Activated CD4-positive, alpha-beta T cell treated with anti-CD3 and anti-CD28 coated beads for 36 hours (primary cell): ENCODE data around the gene PPIH. TPM values are rescaled to one million over a fixed set of nuclear protein-coding genes. Genes with fewer than 3 reads are reported as not detected.
"Not testable (repeated sequence)": the region's sequence is repeated elsewhere in the genome, so short reads cannot be mapped to it uniquely, and the experiment has no call there.

ENCODE experiments used
- ATAC-seq: fragments of 200-7000 bp; cut with Tn5 transposase; one replicate; pipeline ENCODE4 v1.10.0; 2021; ENCODE audit warnings: mild to moderate bottlenecking, moderate library complexity
- CTCF ChIA-PET: fragments of 350-600 bp; sonication (Branson Sonifier 250); formaldehyde crosslinking; loops from one replicate; lab custom pipeline; 2021; ENCODE audit warnings: antibody characterized with exemption; lab: Charles Lee
- POLR2A ChIA-PET: fragments of 350-600 bp; sonication (Branson Sonifier 250); formaldehyde crosslinking; loops from one replicate; lab custom pipeline; 2021; ENCODE audit warnings: antibody characterized with exemption, inconsistent platforms; lab: Charles Lee
- DNase-seq: peaks from one replicate; pipeline ENCODE4 v3.0.0-alpha.2; 2020
- H3K27ac Mint-ChIP-seq: one replicate; pipeline ENCODE4 v1.8.0; 2021; ENCODE audit warnings: mixed read lengths
- H3K27me3 Mint-ChIP-seq: one replicate; pipeline ENCODE4 v1.8.0; 2021; ENCODE audit warnings: mixed read lengths
- H3K36me3 Mint-ChIP-seq: one replicate; pipeline ENCODE4 v1.8.0; 2021; ENCODE audit warnings: low read depth, mixed read lengths
- H3K4me1 Mint-ChIP-seq: one replicate; pipeline ENCODE4 v1.8.0; 2021; ENCODE audit warnings: mixed read lengths
- H3K4me3 Mint-ChIP-seq: one replicate; pipeline ENCODE4 v1.8.0; 2021; ENCODE audit warnings: mild to moderate bottlenecking, moderate library complexity, mixed read lengths
- H3K9me3 Mint-ChIP-seq: one replicate; pipeline ENCODE4 v1.8.0; 2021; ENCODE audit warnings: low read depth, mixed read lengths
- intact Hi-C, 2 experiments: fragments of 100-400 bp; cut with DNase I in 1 of 2; cut with micrococcal nuclease in 1 of 2; formaldehyde crosslinking; loops; one replicate each; pipeline versions ENCODE4 v1.14.2 to v1.15.1; 2022 to 2024; cut with DNase I, micrococcal nuclease
- total RNA-seq, 2 experiments: library from RNA; stranded (reverse); gene quantifications; one replicate each; pipeline ENCODE4 v1.2.3, GENCODE V29; 2021

PPIH gene
- 100 to 1,000 TPM; 111 to 114 TPM for total RNA-seq

- H3K27ac Mint-ChIP-seq, result peak within 1 kb of the TSS; percentile 97
- H3K4me3 Mint-ChIP-seq, result peak within 1 kb of the TSS; percentile 97
- H3K4me1 Mint-ChIP-seq, result peaks cover 39% of the 10 kb centered on the region
- H3K27me3 Mint-ChIP-seq, result no peaks in the 10 kb centered on the region
- CTCF ChIA-PET, result interaction anchor here (0.6 to 1.9 kb wide), 7 partner anchors 8 to 1554 kb away, joined by 3 to 8 read pairs (median 4); partner anchors contain the start of gene YBX1
- DNase-seq, result peak; percentile 98
- intact Hi-C loops, result loop anchor here (1.0 kb wide), 10 partner anchors 24 to 514 kb away; partner anchors contain the start of genes CCDC30 (in 2 of the 2), C1orf50 (in 1 of the 2), CFAP57 (in 1 of the 2) and EBNA1BP2 (in 1 of the 2)
- POLR2A ChIA-PET, result interaction anchor here (0.6 to 1.9 kb wide), 4 partner anchors 9 to 24 kb away, joined by 3 to 21 read pairs (median 3); partner anchors contain the start of gene YBX1
- H3K9me3 Mint-ChIP-seq, result no peaks in the 10 kb centered on the region
- peaks cover 24% of the 10 kb centered on the region for H3K36me3 Mint-ChIP-seq
- ATAC-seq, result peak; percentile 97
These were observed at the start of gene PPIH for GRCh38 chr1:42657981-42658876. PPIH (plus strand) TSS chr1:42658423; CDS start chr1:42658447, 24 bp downstream.

- DNase-seq, result no peak
- H3K27me3 Mint-ChIP-seq, result no peaks in the 10 kb centered on the region
- ChIA-PET POLR2A (no interaction called here), CTCF (no interaction called here)
- H3K36me3 Mint-ChIP-seq, result no peaks in the 10 kb centered on the region
- no peak for ATAC-seq
- H3K4me3 Mint-ChIP-seq, result no peak overlapping the region
- intact Hi-C loops, result no loop called here
- H3K9me3 Mint-ChIP-seq, result peaks cover 1% of the 10 kb centered on the region
- no peak overlapping the region for H3K27ac Mint-ChIP-seq
- H3K4me1 Mint-ChIP-seq, result no peaks in the 10 kb centered on the region
These were observed 44.5 kb upstream of the PPIH start for GRCh38 chr1:42613803-42614131.

GRCh38 chr1:42618866-42619265, 39.4 kb upstream of the PPIH start:
- Mint-ChIP-seq H3K36me3 (no peaks in the 10 kb centered on the region), H3K4me1 (no peaks in the 10 kb centered on the region), H3K4me3 (no peak overlapping the region), H3K9me3 (peaks cover 1% of the 10 kb centered on the region), H3K27ac (no peak overlapping the region), H3K27me3 (no peaks in the 10 kb centered on the region)
- ChIA-PET CTCF (interaction anchor here (1.0 kb wide), 1 partner anchor 12 kb away, joined by 3 read pairs; no protein-coding TSS in a partner anchor), POLR2A (no interaction called here)
- ATAC-seq (no peak), DNase-seq (no peak)
- intact Hi-C loops, result no loop called here

GRCh38 chr1:42620307-42620706, 37.9 kb upstream of the PPIH start:
- ATAC-seq (no peak), DNase-seq (no peak)
- Mint-ChIP-seq H3K9me3 (no peaks in the 10 kb centered on the region), H3K27me3 (no peaks in the 10 kb centered on the region), H3K27ac (no peak overlapping the region), H3K36me3 (no peaks in the 10 kb centered on the region), H3K4me3 (no peak overlapping the region), H3K4me1 (no peaks in the 10 kb centered on the region)
- ChIA-PET CTCF (no interaction called here), POLR2A (no interaction called here)
- intact Hi-C loops, result no loop called here

DNA sequence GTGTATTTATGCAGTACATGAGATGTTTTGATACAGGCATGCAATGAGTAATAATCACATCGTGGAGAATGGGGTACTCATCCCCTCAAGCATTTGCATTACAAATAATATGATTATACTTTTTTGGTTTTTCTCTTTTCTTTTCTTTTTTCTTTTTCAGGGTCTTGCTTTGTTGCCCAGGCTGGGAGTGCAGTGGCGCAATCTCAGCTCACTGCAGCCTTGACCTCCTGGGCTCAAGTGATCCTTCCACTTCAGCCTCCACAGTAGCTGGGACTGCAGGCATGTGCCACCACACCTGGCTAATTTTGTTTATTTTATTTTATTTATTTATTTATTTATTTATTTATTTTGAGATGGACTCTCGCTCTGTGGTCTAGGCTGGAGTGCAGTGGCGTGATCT, 37.0 kb upstream of the PPIH start:
- DNase-seq, H3K36me3 Mint-ChIP-seq, POLR2A ChIA-PET, CTCF ChIA-PET, H3K4me3 Mint-ChIP-seq, H3K27me3 Mint-ChIP-seq, H3K4me1 Mint-ChIP-seq, intact Hi-C loops, H3K9me3 Mint-ChIP-seq, ATAC-seq, H3K27ac Mint-ChIP-seq: not testable (repeated sequence)

- H3K27ac Mint-ChIP-seq, DNase-seq, CTCF ChIA-PET: not testable (repeated sequence)
These were observed 31.0 kb upstream of the PPIH start for GRCh38 chr1:42627205-42627604.

DNA sequence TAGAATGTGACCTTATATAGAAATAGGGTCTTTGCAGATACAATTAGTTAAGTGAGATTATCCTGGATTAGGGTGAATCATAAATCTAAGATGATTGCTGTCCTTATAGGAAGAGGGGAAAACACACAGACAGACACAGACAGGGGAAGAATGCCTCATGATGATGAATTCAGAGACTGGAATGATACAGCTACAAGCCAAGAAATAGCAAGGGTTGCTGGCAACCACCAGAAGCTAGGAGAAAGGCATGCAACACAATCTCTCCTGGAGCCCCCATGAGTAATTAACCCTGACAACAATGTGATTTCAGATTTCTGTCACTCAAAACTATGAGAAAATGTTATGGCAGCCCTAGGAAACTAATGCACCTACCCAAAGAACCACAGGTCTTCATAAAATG, 19.1 kb upstream of the PPIH start:
- no peak for ATAC-seq
- ChIA-PET CTCF (no interaction called here), POLR2A (no interaction called here)
- no peaks in the 10 kb centered on the region for H3K36me3 Mint-ChIP-seq
- DNase-seq, result no peak
- no peaks in the 10 kb centered on the region for H3K4me1 Mint-ChIP-seq
- H3K9me3 Mint-ChIP-seq, result no peaks in the 10 kb centered on the region
- intact Hi-C loops, result no loop called here
- no peak overlapping the region for H3K27ac Mint-ChIP-seq
- H3K4me3 Mint-ChIP-seq, result no peak overlapping the region
- no peaks in the 10 kb centered on the region for H3K27me3 Mint-ChIP-seq

More at GRCh38 chr1:42627205-42627604, 31.0 kb upstream of the PPIH start:
- H3K9me3 Mint-ChIP-seq, POLR2A ChIA-PET, ATAC-seq, H3K27me3 Mint-ChIP-seq, H3K4me1 Mint-ChIP-seq, H3K4me3 Mint-ChIP-seq, H3K36me3 Mint-ChIP-seq, intact Hi-C loops: not testable (repeated sequence)

DNA sequence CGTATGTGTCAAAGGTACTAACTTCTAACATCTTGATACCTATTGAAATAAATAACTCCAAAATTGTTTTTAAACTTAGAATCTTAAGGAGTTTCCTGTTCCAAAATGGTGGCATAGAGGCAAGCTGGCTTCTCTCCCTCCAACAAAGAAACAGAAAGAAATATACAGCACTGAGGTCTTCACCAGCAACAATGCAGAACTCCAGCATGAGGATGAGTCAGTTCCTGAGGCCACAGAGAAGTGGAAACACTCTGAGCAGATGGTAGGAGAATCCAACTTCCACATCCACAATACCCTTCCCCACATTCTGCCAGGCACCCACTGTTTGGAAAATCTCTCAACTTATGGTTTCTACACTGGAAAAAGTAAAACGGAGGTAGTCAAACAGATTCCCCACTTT, 12.2 kb upstream of the PPIH start:
- Mint-ChIP-seq H3K27me3 (no peaks in the 10 kb centered on the region), H3K27ac (no peak overlapping the region), H3K36me3 (peaks cover 9% of the 10 kb centered on the region), H3K4me3 (no peak overlapping the region), H3K9me3 (peaks cover 3% of the 10 kb centered on the region), H3K4me1 (no peaks in the 10 kb centered on the region)
- ATAC-seq (no peak), DNase-seq (no peak)
- ChIA-PET POLR2A (no interaction called here), CTCF (no interaction called here)
- intact Hi-C loops, result no loop called here

- Mint-ChIP-seq H3K4me1 (peaks cover 39% of the 10 kb centered on the region), H3K27me3 (no peaks in the 10 kb centered on the region), H3K9me3 (no peaks in the 10 kb centered on the region), H3K27ac (peak overlapping the region; percentile 84), H3K4me3 (peak overlapping the region; percentile 97), H3K36me3 (peaks cover 24% of the 10 kb centered on the region)
- POLR2A ChIA-PET, result interaction anchor here (1.9 kb wide), 1 partner anchor 25 kb away, joined by 21 read pairs; the partner anchor contains the start of gene YBX1
- CTCF ChIA-PET, result interaction anchor here (0.7 to 1.9 kb wide), 5 partner anchors 9 to 127 kb away, joined by 3 to 4 read pairs (median 4); partner anchors contain the start of gene YBX1
- DNase-seq, result no peak
- no peak for ATAC-seq
- intact Hi-C loops, result no loop called here
These were observed 1.0 kb upstream of the PPIH start for GRCh38 chr1:42657201-42657600.

DNA sequence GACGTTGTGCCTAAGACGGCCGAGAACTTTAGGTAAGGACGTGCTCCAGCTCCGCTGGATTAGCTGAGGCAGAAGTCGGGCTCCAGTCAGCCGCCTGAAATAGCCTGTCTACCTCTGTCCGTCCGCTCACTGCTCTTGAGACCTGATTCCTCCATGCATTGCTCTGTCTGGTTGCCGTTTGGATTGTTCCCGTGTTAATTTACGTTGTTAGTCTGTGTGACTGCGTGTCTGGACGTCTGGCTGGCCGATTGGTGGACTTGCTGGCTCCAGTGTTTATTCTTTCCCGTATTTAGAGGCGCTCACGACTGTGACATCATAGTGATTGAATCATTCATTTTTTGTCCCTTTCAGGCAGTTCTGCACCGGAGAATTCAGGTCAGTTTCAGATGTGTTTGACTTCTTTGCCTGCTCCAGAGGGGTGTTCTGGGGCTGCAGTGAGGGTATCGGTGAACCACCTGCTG, 684 bp downstream of the PPIH start:
- ChIA-PET POLR2A (interaction anchor here (1.2 to 1.9 kb wide), 2 partner anchors 12 to 24 kb away, joined by 3 to 21 read pairs; partner anchors contain the start of gene YBX1), CTCF (interaction anchor here (1.9 kb wide), 1 partner anchor 24 kb away, joined by 4 read pairs; the partner anchor contains the start of gene YBX1)
- Mint-ChIP-seq H3K4me1 (peaks cover 39% of the 10 kb centered on the region), H3K27ac (peak overlapping the region; percentile 97), H3K4me3 (peak overlapping the region; percentile 97), H3K36me3 (peaks cover 28% of the 10 kb centered on the region), H3K9me3 (no peaks in the 10 kb centered on the region), H3K27me3 (no peaks in the 10 kb centered on the region)
- no peak for ATAC-seq
- DNase-seq, result no peak
- intact Hi-C loops, result loop anchor here (1.0 kb wide), 10 partner anchors 23 to 513 kb away; partner anchors contain the start of genes CCDC30 (in 2 of the 2), C1orf50 (in 1 of the 2), CFAP57 (in 1 of the 2) and EBNA1BP2 (in 1 of the 2)

GRCh38 chr1:42660907-42661500, 2.8 kb downstream of the PPIH start:
- Mint-ChIP-seq H3K9me3 (no peaks in the 10 kb centered on the region), H3K27me3 (no peaks in the 10 kb centered on the region), H3K4me1 (peaks cover 39% of the 10 kb centered on the region), H3K4me3 (peak overlapping the region; percentile 45), H3K36me3 (peaks cover 39% of the 10 kb centered on the region), H3K27ac (peak overlapping the region; percentile 78)
- ATAC-seq (peak; percentile 43), DNase-seq (no peak)
- intact Hi-C loops, result no loop called here
- POLR2A ChIA-PET, result interaction anchor here (0.9 to 1.5 kb wide), 3 partner anchors 18 to 106 kb away, joined by 4 to 10 read pairs (median 5); partner anchors contain the start of genes C1orf50 and YBX1
- CTCF ChIA-PET, result interaction anchor here (1.1 to 2.1 kb wide), 5 partner anchors 14 to 30 kb away, joined by 3 to 5 read pairs (median 4); partner anchors contain the start of gene YBX1
